Activated CD4-positive, alpha-beta T cell treated with anti-CD3 and anti-CD28 coated beads for 36 hours (primary cell): ENCODE data around the gene CRYGA. TPM values are rescaled to one million over a fixed set of nuclear protein-coding genes. Genes with fewer than 3 reads are reported as not detected.

Experiments used
- ATAC-seq: fragments of 200-7000 bp; cut with Tn5 transposase; one replicate; pipeline ENCODE4 v1.10.0; 2021; ENCODE audit warnings: mild to moderate bottlenecking, moderate library complexity
- CTCF ChIA-PET: fragments of 350-600 bp; sonication (Branson Sonifier 250); formaldehyde crosslinking; loops from one replicate; lab custom pipeline; 2021; ENCODE audit warnings: antibody characterized with exemption; lab: Charles Lee
- POLR2A ChIA-PET: fragments of 350-600 bp; sonication (Branson Sonifier 250); formaldehyde crosslinking; loops from one replicate; lab custom pipeline; 2021; ENCODE audit warnings: antibody characterized with exemption, inconsistent platforms; lab: Charles Lee
- DNase-seq: peaks from one replicate; pipeline ENCODE4 v3.0.0-alpha.2; 2020
- H3K27ac Mint-ChIP-seq: one replicate; pipeline ENCODE4 v1.8.0; 2021; ENCODE audit warnings: mixed read lengths
- H3K27me3 Mint-ChIP-seq: one replicate; pipeline ENCODE4 v1.8.0; 2021; ENCODE audit warnings: mixed read lengths
- H3K36me3 Mint-ChIP-seq: one replicate; pipeline ENCODE4 v1.8.0; 2021; ENCODE audit warnings: low read depth, mixed read lengths
- H3K4me1 Mint-ChIP-seq: one replicate; pipeline ENCODE4 v1.8.0; 2021; ENCODE audit warnings: mixed read lengths
- H3K4me3 Mint-ChIP-seq: one replicate; pipeline ENCODE4 v1.8.0; 2021; ENCODE audit warnings: mild to moderate bottlenecking, moderate library complexity, mixed read lengths
- H3K9me3 Mint-ChIP-seq: one replicate; pipeline ENCODE4 v1.8.0; 2021; ENCODE audit warnings: low read depth, mixed read lengths
- intact Hi-C, 2 experiments: fragments of 100-400 bp; cut with DNase I in 1 of 2; cut with micrococcal nuclease in 1 of 2; formaldehyde crosslinking; loops; one replicate each; pipeline versions ENCODE4 v1.14.2 to v1.15.1; 2022 to 2024; cut with DNase I, micrococcal nuclease
- total RNA-seq, 2 experiments: library from RNA; stranded (reverse); gene quantifications; one replicate each; pipeline ENCODE4 v1.2.3, GENCODE V29; 2021

The CRYGA gene, protein sequence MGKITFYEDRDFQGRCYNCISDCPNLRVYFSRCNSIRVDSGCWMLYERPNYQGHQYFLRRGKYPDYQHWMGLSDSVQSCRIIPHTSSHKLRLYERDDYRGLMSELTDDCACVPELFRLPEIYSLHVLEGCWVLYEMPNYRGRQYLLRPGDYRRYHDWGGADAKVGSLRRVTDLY
- not detected for total RNA-seq

DNA sequence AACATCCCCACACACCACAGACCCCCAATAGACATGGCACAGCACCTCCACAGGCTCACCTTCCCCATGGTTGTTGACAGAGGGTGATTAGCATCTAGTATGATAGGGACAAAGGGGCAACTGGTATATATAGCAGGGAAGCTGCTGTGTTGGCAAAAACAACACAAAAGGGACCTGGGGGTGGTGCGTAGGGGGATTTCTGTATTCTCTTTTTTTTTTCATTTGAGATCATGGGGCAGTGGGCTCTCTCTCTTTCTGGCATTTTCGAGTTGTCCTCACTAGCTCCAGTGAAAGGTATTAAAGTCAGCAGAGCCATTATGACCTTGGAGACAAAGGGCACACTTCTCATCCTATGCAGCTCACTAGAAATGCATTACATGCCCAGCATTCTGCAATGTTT, at the start of gene CRYGA:
Gene CRYGA, minus strand, starts transcription at position 101 of the 400 bp plus-strand sequence. Its CDS starts 33 bp downstream, at position 68.
- DNase-seq = no peak
- CTCF ChIA-PET = interaction anchor here (0.6 kb wide), 1 partner anchor 20 kb away, joined by 3 read pairs; no protein-coding TSS in a partner anchor
- POLR2A ChIA-PET = no interaction called here
- intact Hi-C loops = no loop called here
- Mint-ChIP-seq H3K4me3 (no peak within 1 kb of the TSS), H3K27ac (no peak within 1 kb of the TSS), H3K27me3 (no peaks in the 10 kb centered on the region), H3K4me1 (no peaks in the 10 kb centered on the region), H3K9me3 (no peaks in the 10 kb centered on the region), H3K36me3 (no peaks in the 10 kb centered on the region)
- no peak for ATAC-seq

DNA sequence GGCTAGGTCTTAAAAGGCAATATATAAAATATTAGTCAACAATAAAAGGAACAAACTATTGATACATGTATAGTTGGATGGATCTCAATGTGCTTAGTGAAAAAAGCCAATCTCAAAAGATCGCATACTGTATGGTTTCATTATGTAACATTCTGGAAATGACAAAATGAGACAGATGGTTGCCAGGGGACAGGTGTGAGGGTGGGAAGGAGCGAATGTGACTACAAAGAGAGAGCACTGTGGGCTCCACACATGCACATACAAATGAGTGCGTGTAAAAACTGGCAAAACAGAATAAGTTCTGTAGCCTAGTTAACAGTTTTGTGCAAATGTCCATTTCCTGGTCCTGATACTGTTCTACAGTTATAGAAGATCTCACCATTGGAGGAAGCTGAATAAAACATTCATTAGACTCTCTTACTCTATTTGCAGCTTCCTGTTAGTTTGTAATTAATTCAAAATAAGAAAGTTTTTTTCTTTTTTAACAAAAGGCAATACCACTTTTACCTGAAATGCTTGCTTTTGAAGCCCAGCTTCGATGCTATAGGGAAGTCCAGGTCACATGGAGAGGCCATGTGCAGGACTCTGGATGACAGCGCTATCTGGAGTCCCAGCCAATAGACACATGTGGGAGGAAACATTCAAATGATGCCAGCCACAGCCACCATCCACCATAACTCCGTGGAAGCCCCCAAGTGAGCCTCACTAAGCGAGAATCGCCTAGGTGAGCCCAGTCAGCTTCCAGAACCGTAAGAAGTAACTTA, 47.5 kb upstream of the CRYGA start:
- intact Hi-C loops = no loop called here

DNA sequence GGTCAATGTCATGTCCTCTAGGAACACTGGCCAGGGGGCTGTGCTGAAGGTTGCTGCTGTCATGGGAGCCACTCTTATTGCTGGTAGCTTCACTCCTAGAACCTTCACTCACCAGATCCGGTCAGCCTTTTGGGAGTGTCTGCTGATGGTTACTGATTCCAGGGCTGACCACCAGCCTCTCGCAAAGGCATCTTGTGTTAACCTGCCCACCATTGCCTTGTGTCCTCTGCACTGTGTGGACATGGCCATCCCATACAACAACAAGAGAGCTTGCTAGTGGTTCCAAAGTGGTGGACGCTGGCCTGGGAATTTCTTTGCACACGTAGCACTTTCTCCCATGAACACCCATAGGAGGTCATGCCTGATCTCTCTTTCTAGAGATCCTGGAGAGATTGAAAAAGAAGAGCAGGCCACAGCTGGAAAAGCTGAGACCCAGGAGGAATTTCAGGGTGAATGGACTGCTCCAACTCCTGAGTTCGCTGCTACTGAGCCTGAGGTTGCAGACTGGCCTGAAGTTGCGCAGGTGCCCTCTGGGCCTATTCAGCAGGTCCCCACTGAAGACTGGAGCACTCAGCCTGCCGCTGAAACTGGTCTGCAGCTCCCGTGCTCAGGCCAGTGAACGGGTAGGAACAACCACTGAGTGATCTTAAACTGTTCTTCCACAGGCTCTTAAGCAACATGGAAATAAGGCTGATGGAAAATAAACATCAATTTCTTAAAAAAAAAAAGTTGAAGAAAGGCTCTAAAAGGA, 45.1 kb upstream of the CRYGA start:
- H3K4me1 Mint-ChIP-seq = peaks cover 4% of the 10 kb centered on the region
- intact Hi-C loops = no loop called here
- H3K27me3 Mint-ChIP-seq = no peaks in the 10 kb centered on the region
- H3K27ac Mint-ChIP-seq = no peak overlapping the region
- H3K9me3 Mint-ChIP-seq = no peaks in the 10 kb centered on the region
- no peaks in the 10 kb centered on the region for H3K36me3 Mint-ChIP-seq
- ATAC-seq (no peak), DNase-seq (no peak)
- ChIA-PET CTCF (no interaction called here), POLR2A (no interaction called here)
- no peak overlapping the region for H3K4me3 Mint-ChIP-seq

More for the DNA sequence above, 47.5 kb upstream of the CRYGA start:
- H3K4me3 Mint-ChIP-seq = no peak overlapping the region
- no peak overlapping the region for H3K27ac Mint-ChIP-seq
- no peak for ATAC-seq
- POLR2A ChIA-PET = no interaction called here
- no peaks in the 10 kb centered on the region for H3K4me1 Mint-ChIP-seq
- CTCF ChIA-PET = no interaction called here
- DNase-seq = no peak
- H3K36me3 Mint-ChIP-seq = no peaks in the 10 kb centered on the region
- H3K9me3 Mint-ChIP-seq = no peaks in the 10 kb centered on the region
- H3K27me3 Mint-ChIP-seq = no peaks in the 10 kb centered on the region

DNA sequence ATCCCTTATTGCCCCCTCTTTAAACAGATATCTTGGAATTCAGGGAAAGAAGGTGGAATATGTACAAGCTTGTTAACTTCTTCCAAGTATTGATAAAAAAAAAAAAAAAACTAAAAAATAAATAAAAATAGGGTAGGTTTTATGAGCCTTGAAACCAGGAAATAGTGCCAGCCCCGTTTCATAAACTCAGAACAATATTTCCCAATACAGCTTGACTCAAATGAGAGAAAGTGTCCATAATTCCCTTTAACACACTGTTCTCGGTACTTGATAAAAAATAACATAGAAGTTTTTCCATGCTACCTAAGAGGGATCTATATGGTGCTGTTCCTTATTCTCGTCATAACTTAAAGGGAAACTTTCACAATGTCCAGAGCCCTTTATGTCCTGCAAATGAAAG, 44.4 kb upstream of the CRYGA start:
- Mint-ChIP-seq H3K4me3 (no peak overlapping the region), H3K4me1 (peaks cover 4% of the 10 kb centered on the region), H3K27me3 (no peaks in the 10 kb centered on the region), H3K36me3 (no peaks in the 10 kb centered on the region), H3K9me3 (no peaks in the 10 kb centered on the region), H3K27ac (no peak overlapping the region)
- no peak for DNase-seq
- POLR2A ChIA-PET = interaction anchor here (0.6 kb wide), 1 partner anchor 232 kb away, joined by 4 read pairs; no protein-coding TSS in a partner anchor
- intact Hi-C loops = no loop called here
- CTCF ChIA-PET = no interaction called here
- ATAC-seq = no peak

DNA sequence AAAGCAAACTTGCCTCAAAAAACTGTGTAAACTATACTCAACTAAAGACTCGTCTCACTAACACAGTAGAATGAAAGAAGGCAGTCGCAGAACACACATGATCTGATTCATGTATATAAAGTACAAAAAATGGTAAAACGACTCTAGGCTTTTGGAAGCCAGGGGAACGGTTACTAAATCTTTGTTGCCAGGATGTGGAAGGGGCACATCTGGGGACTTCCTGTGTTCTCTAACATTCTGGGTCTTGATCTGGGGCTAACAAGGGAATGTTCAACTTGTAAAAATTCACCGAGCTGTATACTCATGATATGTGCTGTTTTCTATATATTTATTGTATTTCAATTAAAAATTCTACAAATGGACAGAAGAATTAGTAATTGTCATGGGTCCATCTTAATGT, 40.8 kb upstream of the CRYGA start:
- peaks cover 4% of the 10 kb centered on the region for H3K4me1 Mint-ChIP-seq
- ATAC-seq (no peak), DNase-seq (no peak)
- no peaks in the 10 kb centered on the region for H3K9me3 Mint-ChIP-seq
- ChIA-PET CTCF (no interaction called here), POLR2A (interaction anchor here (0.6 kb wide), 1 partner anchor 139 kb away, joined by 3 read pairs; no protein-coding TSS in a partner anchor)
- H3K4me3 Mint-ChIP-seq = no peak overlapping the region
- H3K27me3 Mint-ChIP-seq = no peaks in the 10 kb centered on the region
- intact Hi-C loops = no loop called here
- H3K27ac Mint-ChIP-seq = no peak overlapping the region
- no peaks in the 10 kb centered on the region for H3K36me3 Mint-ChIP-seq

DNA sequence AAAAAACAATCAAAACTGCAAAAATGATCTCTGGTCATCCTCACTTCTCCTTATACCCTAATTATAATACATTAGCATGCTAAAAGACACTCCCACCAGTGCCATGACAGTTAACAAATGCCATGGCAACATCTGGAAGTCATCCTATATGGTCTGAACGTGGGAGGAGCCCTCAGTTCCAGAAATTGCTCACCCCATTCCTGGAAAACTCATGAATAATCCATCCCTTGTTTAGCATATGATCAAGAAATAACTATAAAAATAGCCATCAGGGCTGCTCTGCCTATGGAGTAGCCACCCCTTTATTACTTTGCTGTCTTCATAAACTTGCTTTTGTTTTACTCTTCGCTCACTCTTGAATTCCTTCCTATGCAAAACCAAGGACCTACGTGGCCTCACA, 32.1 kb upstream of the CRYGA start:
- DNase-seq (no peak), ATAC-seq (no peak)
- no peaks in the 10 kb centered on the region for H3K27me3 Mint-ChIP-seq
- no peak overlapping the region for H3K4me3 Mint-ChIP-seq
- no peaks in the 10 kb centered on the region for H3K36me3 Mint-ChIP-seq
- no peaks in the 10 kb centered on the region for H3K4me1 Mint-ChIP-seq
- intact Hi-C loops = no loop called here
- H3K27ac Mint-ChIP-seq = no peak overlapping the region
- ChIA-PET CTCF (interaction anchor here (0.7 kb wide), 1 partner anchor 240 kb away, joined by 3 read pairs; no protein-coding TSS in a partner anchor), POLR2A (no interaction called here)
- H3K9me3 Mint-ChIP-seq = no peaks in the 10 kb centered on the region

DNA sequence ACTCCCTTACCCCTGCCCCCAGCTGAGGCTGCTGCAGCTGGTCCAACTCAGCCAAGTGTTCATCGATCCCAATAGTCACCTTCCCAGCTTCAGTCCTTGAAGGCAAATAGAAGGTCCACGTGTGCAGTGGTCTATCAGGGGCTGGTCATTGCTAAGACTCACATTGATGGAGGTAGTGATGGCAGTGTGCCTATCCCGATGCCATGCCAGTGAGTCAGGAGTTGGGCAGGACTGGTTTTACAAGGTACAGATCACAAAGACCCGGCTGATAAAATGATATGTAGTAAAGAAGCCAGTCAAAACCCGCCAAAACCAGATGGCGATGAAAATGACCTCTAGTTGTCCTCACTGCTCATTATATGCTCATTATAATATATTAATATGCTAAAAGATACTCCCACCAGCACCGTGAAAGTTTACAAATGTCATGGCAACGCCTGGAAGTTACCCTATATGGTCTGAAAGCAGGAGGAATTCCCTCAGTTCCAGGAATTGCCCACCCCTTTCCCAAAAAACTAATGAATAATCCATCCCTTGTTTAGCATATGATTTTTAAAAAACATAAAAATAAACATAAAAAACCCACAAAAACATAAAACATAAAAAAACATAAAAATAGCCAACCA, 29.3 kb upstream of the CRYGA start:
- Mint-ChIP-seq H3K27me3 (no peaks in the 10 kb centered on the region), H3K4me1 (no peaks in the 10 kb centered on the region), H3K4me3 (no peak overlapping the region), H3K9me3 (no peaks in the 10 kb centered on the region), H3K27ac (no peak overlapping the region), H3K36me3 (no peaks in the 10 kb centered on the region)
- CTCF ChIA-PET = interaction anchor here (0.6 kb wide), 1 partner anchor 116 kb away, joined by 4 read pairs; no protein-coding TSS in a partner anchor
- intact Hi-C loops = no loop called here
- POLR2A ChIA-PET = no interaction called here
- DNase-seq (no peak), ATAC-seq (no peak)

DNA sequence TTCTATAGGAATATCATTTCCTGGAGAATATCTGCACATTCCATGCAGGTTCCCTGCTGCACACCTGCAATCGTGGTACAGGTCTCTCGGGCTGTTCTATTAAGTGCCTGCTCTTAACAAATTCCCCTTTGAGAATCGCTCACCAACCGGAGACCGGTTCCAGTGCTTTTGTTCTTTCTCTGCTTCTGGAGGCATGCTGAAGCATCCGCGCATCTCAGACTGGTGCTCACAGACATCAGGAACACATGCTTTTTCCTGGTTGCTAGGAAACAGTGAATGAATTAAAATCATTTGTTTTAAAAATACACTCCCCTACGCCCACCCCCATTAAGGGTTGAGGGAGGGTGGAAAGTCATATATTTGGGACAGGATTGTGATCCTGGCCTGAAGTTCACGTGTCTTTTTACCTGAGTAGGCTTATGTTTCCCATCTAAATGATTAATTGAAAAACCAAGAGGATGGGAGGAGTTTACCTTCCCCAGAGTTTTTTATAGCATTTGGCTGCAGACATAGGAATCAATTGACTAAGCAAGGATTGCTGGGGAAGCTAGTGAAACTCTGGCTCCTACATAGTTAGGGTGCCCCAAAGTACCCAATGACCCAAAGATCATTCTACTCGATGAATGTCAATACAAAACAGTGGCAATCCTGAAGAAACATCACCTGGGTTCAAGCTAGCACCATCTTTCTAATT, 26.6 kb upstream of the CRYGA start, which contains the start of gene C2orf80:
Gene C2orf80, minus strand, starts transcription at position 221 of the 694 bp plus-strand sequence. CDS start 3,044 bp downstream, outside the sequence.
- Mint-ChIP-seq H3K4me1 (no peaks in the 10 kb centered on the region), H3K27ac (no peak within 1 kb of the TSS), H3K27me3 (no peaks in the 10 kb centered on the region), H3K9me3 (no peaks in the 10 kb centered on the region), H3K4me3 (no peak within 1 kb of the TSS), H3K36me3 (no peaks in the 10 kb centered on the region)
- ATAC-seq (no peak), DNase-seq (no peak)
- intact Hi-C loops = no loop called here
- CTCF ChIA-PET = interaction anchor here (2.2 kb wide), 1 partner anchor 14 kb away, joined by 9 read pairs; no protein-coding TSS in a partner anchor
- POLR2A ChIA-PET = no interaction called here

DNA sequence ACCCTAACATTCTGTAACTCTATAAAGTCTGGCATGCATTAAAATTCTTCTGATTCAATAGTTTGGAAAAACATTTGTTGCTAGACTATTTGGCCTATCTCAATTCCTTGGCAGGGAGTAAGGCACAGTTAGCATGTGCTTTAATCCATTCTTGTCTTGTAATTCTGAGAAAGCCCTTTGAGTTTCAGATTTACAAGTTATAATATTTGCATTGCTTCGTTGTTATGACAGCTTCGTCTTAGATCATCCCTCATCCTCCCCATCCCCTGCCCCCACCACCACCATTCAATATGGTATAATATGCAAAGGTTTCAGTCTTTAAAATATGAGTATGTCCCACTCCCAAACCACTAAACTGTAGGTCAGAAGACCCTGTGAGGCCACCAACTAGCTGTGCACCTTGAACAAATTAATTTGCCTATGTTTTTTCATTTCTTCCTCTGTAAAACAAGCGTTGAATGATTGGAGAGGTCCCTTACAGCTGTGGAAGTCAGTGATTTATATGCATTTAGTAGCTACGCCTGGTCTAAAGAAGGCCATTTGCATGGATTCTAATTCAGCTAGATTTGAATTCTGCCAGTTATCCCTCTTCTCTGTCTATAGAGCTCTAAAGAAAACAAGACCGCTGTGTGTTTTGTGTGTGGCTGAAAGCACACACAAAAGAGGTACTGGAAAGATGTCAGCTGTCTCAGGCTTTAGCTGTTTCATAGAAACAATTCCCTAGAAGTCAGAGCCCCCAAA, 25.9 kb upstream of the CRYGA start:
- ChIA-PET POLR2A (no interaction called here), CTCF (interaction anchor here (0.6 to 2.2 kb wide), 2 partner anchors 13 to 62 kb away, joined by 4 to 9 read pairs; no protein-coding TSS in a partner anchor)
- Mint-ChIP-seq H3K4me3 (no peak overlapping the region), H3K27ac (no peak overlapping the region), H3K36me3 (no peaks in the 10 kb centered on the region), H3K4me1 (no peaks in the 10 kb centered on the region), H3K9me3 (no peaks in the 10 kb centered on the region), H3K27me3 (peaks cover 2% of the 10 kb centered on the region)
- ATAC-seq (no peak), DNase-seq (no peak)
- intact Hi-C loops = no loop called here

DNA sequence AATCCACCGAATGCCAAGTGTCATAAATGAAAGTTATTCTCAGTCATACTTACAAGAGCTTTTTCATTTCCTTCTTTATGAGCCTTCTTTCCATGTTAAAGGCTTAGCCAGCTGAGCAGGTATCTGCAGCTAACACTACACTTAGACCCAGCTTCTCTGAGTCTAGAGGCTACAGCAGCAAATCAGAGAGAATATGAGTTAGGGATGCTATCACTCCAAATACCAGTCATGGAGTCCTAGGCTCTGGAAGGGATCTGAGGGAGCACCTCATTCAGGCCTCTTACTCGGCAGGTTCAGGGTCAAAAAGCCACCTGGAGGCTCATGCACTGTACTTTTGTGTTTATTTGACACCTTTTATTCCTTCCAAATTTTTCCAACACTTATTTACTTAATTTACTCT, 23.5 kb upstream of the CRYGA start:
- DNase-seq = no peak
- Mint-ChIP-seq H3K27ac (no peak overlapping the region), H3K9me3 (no peaks in the 10 kb centered on the region), H3K27me3 (peaks cover 7% of the 10 kb centered on the region), H3K4me3 (no peak overlapping the region), H3K4me1 (no peaks in the 10 kb centered on the region), H3K36me3 (no peaks in the 10 kb centered on the region)
- ATAC-seq = no peak
- POLR2A ChIA-PET = no interaction called here
- intact Hi-C loops = no loop called here
- CTCF ChIA-PET = interaction anchor here (0.7 kb wide), 1 partner anchor 1183 kb away, joined by 3 read pairs; no protein-coding TSS in a partner anchor
